PC-9 (cell line): ENCODE measurements around the gene CLIP1. TPM values are rescaled to one million over a fixed set of nuclear protein-coding genes. Genes with fewer than 3 reads are reported as not detected.
"Not testable (repeated sequence)": the region's sequence is repeated elsewhere in the genome, so short reads cannot be mapped to it uniquely, and the experiment has no call there.

Experiments used
- BruUV-seq: library from RNA; stranded (reverse); fragments of 400-500 nt; replicated peaks from 2 replicates; lab custom pipeline; 2021; lab: Mats Ljungman, UMichigan
- CTCF ChIA-PET: fragments of 300-600 bp; sonication (Branson Sonifier 250); formaldehyde crosslinking; loops from one replicate; lab custom pipeline; 2022; ENCODE audit warnings: antibody characterized with exemption; lab: Charles Lee
- POLR2A ChIA-PET: fragments of 300-600 bp; sonication (Branson Sonifier 250); formaldehyde crosslinking; loops from one replicate; lab custom pipeline; 2022; ENCODE audit warnings: antibody characterized with exemption; ENCODE audit not compliant: unreplicated experiment; lab: Charles Lee
- DNase-seq, 2 experiments: peaks; one replicate each; pipeline versions ENCODE4 v3.0.0 to v3.0.0-alpha.2; 2015 to 2022; ENCODE audit warnings: mixed read lengths in 1 of 2
- H2AFZ ChIP-seq: fragments of 200-600 bp; sonication (generic); 2 replicates; pipeline ENCODE4 v1.8.1; 2017; ENCODE audit warnings: antibody characterized with exemption
- H3F3A ChIP-seq: fragments of 200-600 bp; sonication (generic); 2 replicates; pipeline ENCODE4 v1.8.1; 2017; ENCODE audit warnings: antibody characterized with exemption, mild to moderate bottlenecking, low read depth; ENCODE audit not compliant: insufficient read depth
- H3K27ac ChIP-seq: fragments of 200-600 bp; sonication (generic); 2 replicates; pipeline ENCODE4 v1.6.1; 2016; ENCODE audit warnings: mixed run types
- H3K27me3 ChIP-seq: fragments of 200-600 bp; sonication (generic); 2 replicates; pipeline ENCODE4 v1.6.1; 2016; ENCODE audit warnings: low read depth, mixed run types; ENCODE audit not compliant: insufficient read depth
- H3K36me3 ChIP-seq: fragments of 200-600 bp; sonication (generic); 2 replicates; pipeline ENCODE4 v1.6.1; 2016; ENCODE audit warnings: low read depth, mixed run types
- H3K4me1 ChIP-seq: fragments of 200-600 bp; sonication (generic); replicated peaks from 2 replicates; pipeline ENCODE4 v1.6.1; 2016; ENCODE audit warnings: mixed run types; ENCODE audit not compliant: insufficient read depth
- H3K4me2 ChIP-seq: fragments of 200-600 bp; sonication (generic); 2 replicates; pipeline ENCODE4 v1.6.1; 2017; ENCODE audit warnings: mixed run types
- H3K4me3 ChIP-seq: fragments of 200-600 bp; sonication (generic); 2 replicates; pipeline ENCODE4 v1.6.1; 2016; ENCODE audit warnings: mixed run types
- H3K79me2 ChIP-seq: fragments of 200-600 bp; sonication (generic); 2 replicates; pipeline ENCODE4 v1.6.1; 2017; ENCODE audit warnings: low read depth, mixed run types
- H3K9me2 ChIP-seq: fragments of 200-600 bp; sonication (generic); 2 replicates; pipeline ENCODE4 v1.8.1; 2017; ENCODE audit warnings: mild to moderate bottlenecking; ENCODE audit not compliant: insufficient read depth
- H3K9me3 ChIP-seq: fragments of 200-600 bp; sonication (generic); 2 replicates; pipeline ENCODE4 v1.8.1; 2016; ENCODE audit warnings: low read depth; ENCODE audit not compliant: insufficient read depth
- H4K20me1 ChIP-seq: fragments of 200-600 bp; sonication (generic); 2 replicates; pipeline ENCODE4 v1.8.1; 2017; ENCODE audit not compliant: insufficient read depth
- CTCF ChIP-seq: fragments of 200-600 bp; sonication (generic); conservative IDR thresholded peaks from 2 replicates; pipeline ENCODE4 v1.6.1; 2017; ENCODE audit warnings: mixed run types, antibody characterized with exemption, mild to moderate bottlenecking, moderate library complexity
- EZH2 ChIP-seq: fragments of 200-600 bp; sonication (generic); IDR thresholded peaks from 2 replicates; pipeline ENCODE4 v1.8.0; 2017; ENCODE audit warnings: antibody characterized with exemption, low read depth
- intact Hi-C: fragments of 100-400 bp; cut with micrococcal nuclease; formaldehyde crosslinking; loops from one replicate; pipeline ENCODE4 v1.10.0; 2022; ENCODE audit not compliant: unreplicated experiment
- total RNA-seq: library from RNA; stranded (reverse); gene quantifications from 2 replicates; pipeline ENCODE4 v1.2.3, GENCODE V29; 2021

Gene CLIP1
- total RNA-seq, 1 experiment from 2014 or later: 86.9 TPM

- H3K9me2 ChIP-seq: no peaks in the 10 kb centered on the region
- peak overlapping the region; percentile 84 for H3K4me2 ChIP-seq
- peaks cover 63% of the 10 kb centered on the region for H3K79me2 ChIP-seq
- H3K27ac ChIP-seq: peak overlapping the region; percentile 96
- no peaks in the 10 kb centered on the region for H4K20me1 ChIP-seq
- DNase-seq: peak in 1 of 2 experiments; percentile 9
- H3K9me3 ChIP-seq: no peaks in the 10 kb centered on the region
- no peaks in the 10 kb centered on the region for H3K36me3 ChIP-seq
- TF ChIP-seq CTCF (no peak), EZH2 (no peak)
- ChIA-PET POLR2A (interaction anchor here (0.7 to 2.4 kb wide), 3 partner anchors 14 to 45 kb away, joined by 4 to 19 read pairs (median 4); no protein-coding TSS in a partner anchor), CTCF (interaction anchor here (1.2 kb wide), 1 partner anchor 21 kb away, joined by 3 read pairs; no protein-coding TSS in a partner anchor)
- intact Hi-C loops: loop anchor here (1.0 kb wide), 2 partner anchors 20 to 44 kb away; no protein-coding TSS in a partner anchor
- BruUV-seq: no TSS peak
- H3K4me1 ChIP-seq: peaks cover 30% of the 10 kb centered on the region
- no peaks in the 10 kb centered on the region for H3K27me3 ChIP-seq
- H3F3A ChIP-seq: peaks cover 32% of the 10 kb centered on the region
- no peak overlapping the region for H2AFZ ChIP-seq
- H3K4me3 ChIP-seq: peak overlapping the region; percentile 61
Observed at GRCh38 chr12:122420471-122421162, 1.9 kb downstream of the CLIP1 start.

DNA sequence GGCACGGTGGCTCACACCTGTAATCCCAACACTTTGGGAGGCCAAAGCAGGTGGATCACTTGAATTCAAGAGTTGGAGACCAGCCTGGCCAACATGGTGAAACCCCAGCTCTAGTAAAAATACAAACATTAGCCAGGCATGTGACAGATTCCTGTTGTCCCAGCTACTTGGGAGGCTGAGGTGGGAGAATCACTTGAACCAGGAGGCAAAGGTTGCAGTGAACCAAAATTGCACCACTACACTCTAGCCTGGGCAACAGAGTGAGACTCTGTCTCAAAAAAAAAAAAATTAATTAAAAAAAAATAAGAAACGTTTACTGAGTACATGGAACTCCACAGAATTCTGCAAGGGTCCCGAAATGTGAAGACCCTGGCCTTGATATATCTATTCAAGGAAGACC, 3.4 kb downstream of the CLIP1 start:
- Histone ChIP-seq H3F3A (peaks cover 32% of the 10 kb centered on the region), H3K4me1 (peaks cover 30% of the 10 kb centered on the region), H3K27ac (peak overlapping the region; percentile 96; the same call in 1 of the 2 replicates), H3K79me2 (peaks cover 76% of the 10 kb centered on the region)
- DNase-seq, H3K4me2 ChIP-seq, POLR2A ChIA-PET, H3K27me3 ChIP-seq, H2AFZ ChIP-seq, H3K4me3 ChIP-seq, H3K9me2 ChIP-seq, H3K9me3 ChIP-seq, H3K36me3 ChIP-seq, intact Hi-C loops, CTCF ChIA-PET, BruUV-seq, H4K20me1 ChIP-seq: not testable (repeated sequence)

DNA sequence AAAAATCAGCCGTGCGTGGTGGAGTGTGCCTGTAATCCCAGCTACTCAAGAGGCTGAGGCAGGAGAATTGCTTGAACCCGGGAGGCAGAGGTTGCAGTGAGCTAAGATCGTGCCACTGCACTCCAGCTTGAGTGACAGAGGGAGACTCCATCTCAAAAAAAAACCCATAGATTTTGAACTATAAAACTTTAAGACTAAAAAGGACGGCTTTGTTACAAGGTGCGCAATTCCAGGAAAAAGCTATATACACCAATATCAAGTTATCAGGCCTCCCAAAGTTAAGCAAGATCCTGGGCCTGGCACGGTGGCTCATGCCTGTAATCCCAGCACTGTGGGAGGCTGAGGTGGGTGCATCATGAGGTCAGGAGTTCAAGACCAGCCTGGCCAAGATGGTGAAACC, 6.8 kb downstream of the CLIP1 start:
- CTCF ChIA-PET, H4K20me1 ChIP-seq, BruUV-seq, H3K4me2 ChIP-seq, intact Hi-C loops, H3K36me3 ChIP-seq, H3K9me2 ChIP-seq, H2AFZ ChIP-seq, DNase-seq, H3K27me3 ChIP-seq, H3K9me3 ChIP-seq, H3K4me3 ChIP-seq, H3K27ac ChIP-seq: not testable (repeated sequence)
- Histone ChIP-seq H3K4me1 (peaks cover 19% of the 10 kb centered on the region), H3F3A (peaks cover 14% of the 10 kb centered on the region), H3K79me2 (peaks cover 95% of the 10 kb centered on the region)
- POLR2A ChIA-PET: interaction anchor here (0.7 kb wide), 1 partner anchor 175 kb away, joined by 5 read pairs; no protein-coding TSS in a partner anchor
